ENCODE measurements around the gene MEI4.
"Not testable (repeated sequence)": the region's sequence is repeated elsewhere in the genome, so short reads cannot be mapped to it uniquely, and the experiment has no call there.

MEI4 gene

DNA sequence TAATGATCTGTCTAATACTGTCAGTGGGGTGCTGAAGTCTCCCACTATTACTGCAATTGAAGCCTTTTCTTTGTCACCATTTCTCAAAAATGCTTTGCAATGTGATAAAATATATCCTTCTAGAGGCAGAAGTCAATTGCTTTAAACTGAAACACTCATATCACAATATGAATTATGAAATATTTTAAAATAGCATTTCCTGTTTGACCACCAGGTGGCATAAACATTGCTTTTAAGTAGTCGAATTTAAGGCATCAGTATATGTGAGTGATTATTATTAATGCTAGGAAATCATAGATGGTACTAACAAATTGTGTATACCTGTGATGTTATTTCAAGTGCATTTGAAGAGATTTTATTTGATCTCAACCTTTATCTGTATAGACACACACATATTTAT is 87.5 kb downstream of the MEI4 start:
- TF ChIP-seq GATA1 (IDR thresholded peaks at IDR 0.05; ENCODE audit: low read depth, low read length): no peak
- no peak for TF ChIP-seq POLR2A (IDR thresholded peaks at IDR 0.05; ENCODE audit: low read length)

DNA sequence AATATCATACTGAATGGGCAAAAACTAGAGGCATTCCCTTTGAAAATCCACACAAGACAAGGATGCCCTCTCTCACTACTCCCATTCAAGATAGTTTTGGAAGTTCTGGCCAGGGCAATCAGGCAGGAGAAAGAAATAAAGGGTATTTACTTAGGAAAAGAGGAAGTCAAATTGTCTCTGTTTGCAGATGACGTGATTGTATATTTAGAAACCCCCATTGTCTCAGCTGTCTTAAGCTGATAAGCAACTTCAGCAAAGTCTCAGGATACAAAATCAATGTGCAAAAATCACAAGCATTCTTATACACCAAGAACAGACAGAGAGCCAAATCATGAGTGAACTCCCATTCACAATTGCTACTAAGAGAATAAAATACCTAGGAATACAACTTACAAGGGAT is 99.3 kb downstream of the MEI4 start:
- DNase-seq: not testable (repeated sequence)

More for the DNA sequence above, 87.5 kb downstream of the MEI4 start:
- DNase-seq: peak; percentile 9 to 22

DNA sequence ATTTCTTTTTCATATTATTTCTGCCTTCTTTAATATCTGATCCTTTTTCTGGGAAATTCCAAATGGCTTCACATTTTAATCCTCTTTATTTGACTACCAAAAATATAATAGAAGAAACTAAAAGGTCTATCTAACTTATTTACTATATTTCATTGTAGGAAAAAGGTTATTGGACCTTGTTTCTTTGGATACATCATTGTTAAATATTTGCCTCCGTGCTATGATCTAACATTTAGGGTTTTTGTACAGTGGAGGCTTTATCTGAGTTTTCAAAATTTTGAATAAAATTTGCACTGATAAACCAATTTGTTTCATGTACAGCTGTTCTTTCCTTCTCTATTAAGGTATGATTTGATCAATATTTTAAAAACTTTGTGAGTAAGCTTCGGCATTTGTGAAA is 109.5 kb downstream of the MEI4 start:
- no peak for DNase-seq
- TF ChIP-seq GATA1 (IDR thresholded peaks at IDR 0.05; ENCODE audit: low read depth, low read length) (no peak), POLR2A (IDR thresholded peaks at IDR 0.05; ENCODE audit: low read length) (no peak)

DNA sequence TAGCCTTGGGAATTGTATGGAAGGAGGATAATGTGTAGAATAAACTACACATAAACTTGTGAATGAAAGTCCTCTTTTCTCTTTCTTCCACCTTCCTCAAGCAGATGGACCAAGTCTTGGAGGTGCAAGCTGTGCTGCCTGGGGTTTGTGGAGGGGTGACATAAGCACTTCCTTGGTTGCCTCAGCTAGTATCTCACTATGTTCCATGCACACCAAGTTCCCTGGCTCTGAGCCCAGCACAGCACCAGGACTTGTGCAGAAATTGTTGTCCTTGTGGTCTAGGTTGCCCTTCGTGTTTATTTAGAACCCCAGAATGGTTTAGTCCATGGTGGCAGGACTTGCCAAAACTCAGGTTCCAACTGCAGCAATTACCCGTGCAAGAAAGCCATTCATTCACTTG is 110.3 kb downstream of the MEI4 start:
- TF ChIP-seq POLR2A (IDR thresholded peaks at IDR 0.05; ENCODE audit: low read length): no peak
- TF ChIP-seq GATA1 (IDR thresholded peaks at IDR 0.05; ENCODE audit: low read depth, low read length): no peak
- no peak for DNase-seq

DNA sequence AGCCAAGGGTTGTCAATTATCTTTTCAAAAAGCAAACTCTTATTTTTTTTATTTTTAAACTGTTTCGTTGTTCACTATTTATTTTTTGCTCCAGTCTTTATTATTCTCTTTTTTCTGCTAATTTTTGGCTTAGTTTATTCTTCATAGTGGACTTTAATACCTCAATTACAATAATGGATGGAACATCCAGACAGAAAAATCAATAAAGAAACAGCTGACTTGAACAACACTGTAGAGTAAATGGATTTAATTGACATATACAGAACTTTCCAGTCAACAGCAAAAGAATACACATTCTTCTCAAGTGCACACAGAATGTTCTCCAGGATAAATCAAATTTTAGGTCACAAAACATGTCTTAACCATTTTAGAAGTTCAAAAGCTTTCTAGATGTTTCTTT is 111.5 kb downstream of the MEI4 start:
- no peak for DNase-seq
- TF ChIP-seq GATA1 (IDR thresholded peaks at IDR 0.05; ENCODE audit: low read depth, low read length): no peak
- no peak for TF ChIP-seq POLR2A (IDR thresholded peaks at IDR 0.05; ENCODE audit: low read length)

DNA sequence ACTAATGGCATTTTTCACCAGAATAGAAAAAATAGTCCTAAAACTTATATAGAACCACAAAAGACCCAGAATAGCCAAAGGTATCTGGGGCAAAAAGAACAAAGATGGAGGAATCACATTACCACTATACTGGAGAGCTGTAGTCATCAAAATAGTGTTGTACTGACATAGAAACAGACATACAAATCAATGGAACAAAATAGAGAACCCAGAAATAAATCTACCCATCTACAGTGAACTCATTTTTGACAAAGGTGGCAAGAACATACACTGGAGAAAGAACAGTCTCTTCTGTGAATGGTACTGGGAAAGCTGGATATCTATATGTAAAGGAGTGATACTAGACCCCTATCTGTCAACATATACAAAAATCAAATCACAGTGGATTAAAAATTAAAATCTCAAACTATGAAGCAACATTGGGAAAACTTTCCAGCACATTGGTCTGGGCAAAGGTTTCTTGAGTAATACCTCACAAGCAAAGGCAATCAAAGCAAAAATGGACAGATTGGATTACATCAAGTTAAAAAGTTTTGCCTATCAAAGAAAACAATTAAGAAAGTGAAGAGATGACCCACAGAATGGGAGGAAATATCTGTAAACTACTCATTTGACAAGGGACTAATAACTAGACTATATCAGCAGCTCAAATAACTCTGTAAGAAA is 120.5 kb downstream of the MEI4 start:
- TF ChIP-seq GATA1 (IDR thresholded peaks at IDR 0.05; ENCODE audit: low read depth, low read length): no peak
- TF ChIP-seq POLR2A (IDR thresholded peaks at IDR 0.05; ENCODE audit: low read length): no peak
- no peak for DNase-seq

DNA sequence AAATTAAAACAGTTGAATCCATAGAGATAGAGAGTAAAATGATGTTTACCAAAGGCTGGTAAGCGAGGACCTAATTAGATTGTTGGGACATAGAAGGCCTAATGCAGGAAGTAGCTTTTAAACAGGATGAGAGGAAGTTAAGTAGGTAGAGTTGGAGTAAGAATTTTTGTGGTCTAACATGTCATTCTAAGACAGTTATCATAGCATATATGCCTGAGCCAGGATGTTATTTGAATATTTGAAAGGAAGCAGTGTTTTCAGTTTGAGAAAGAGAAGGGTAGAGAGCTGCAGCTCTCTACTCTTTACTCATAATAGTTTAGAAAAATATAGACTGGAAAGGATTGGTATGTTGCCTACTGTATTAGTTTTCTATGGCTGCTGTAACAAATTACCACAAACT is 121.6 kb downstream of the MEI4 start:
- no peak for TF ChIP-seq GATA1 (IDR thresholded peaks at IDR 0.05; ENCODE audit: low read depth, low read length)
- no peak for TF ChIP-seq POLR2A (IDR thresholded peaks at IDR 0.05; ENCODE audit: low read length)
- no peak for DNase-seq

DNA sequence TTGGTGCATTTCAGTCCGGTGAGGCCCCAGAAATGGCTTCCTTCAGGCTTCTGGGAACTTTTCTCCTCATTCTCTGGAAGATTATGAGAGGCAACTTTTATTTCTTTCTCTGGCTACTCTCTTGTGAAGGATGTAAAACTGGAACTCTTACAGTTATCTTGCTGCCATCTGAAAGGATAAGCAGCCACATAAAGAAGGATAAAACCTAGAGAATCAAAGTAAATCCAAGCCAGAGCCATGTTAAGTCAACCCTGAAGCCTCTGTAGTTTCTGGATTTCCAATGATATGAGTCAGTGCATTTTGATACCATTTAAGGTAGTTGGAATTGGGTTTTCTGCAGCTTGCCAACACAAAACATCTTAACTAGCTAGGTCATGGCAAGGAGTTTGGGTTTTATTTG is 123.6 kb downstream of the MEI4 start:
- DNase-seq: no peak
- no peak for TF ChIP-seq GATA1 (IDR thresholded peaks at IDR 0.05; ENCODE audit: low read depth, low read length)
- TF ChIP-seq POLR2A (IDR thresholded peaks at IDR 0.05; ENCODE audit: low read length): no peak

DNA sequence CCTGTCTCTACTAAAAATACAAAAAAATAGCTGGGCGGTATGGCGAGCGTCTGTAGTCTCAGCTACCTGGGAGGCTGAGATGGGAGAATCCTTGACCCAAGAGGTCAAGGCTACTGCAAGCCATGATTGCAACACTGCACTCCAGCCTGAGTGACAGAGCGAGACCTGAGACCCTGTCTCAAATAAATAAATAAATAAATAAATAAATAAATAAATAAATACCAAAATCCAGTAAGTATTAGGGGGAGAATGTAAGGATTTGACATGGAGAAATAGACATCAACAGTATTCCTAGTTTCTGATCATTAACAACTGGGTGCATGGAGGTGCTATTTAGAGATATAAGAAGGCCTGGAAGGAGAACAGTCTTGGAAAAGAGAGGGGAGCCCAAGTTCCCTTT is 125.7 kb downstream of the MEI4 start:
- no peak for TF ChIP-seq GATA1 (IDR thresholded peaks at IDR 0.05; ENCODE audit: low read depth, low read length)
- no peak for TF ChIP-seq POLR2A (IDR thresholded peaks at IDR 0.05; ENCODE audit: low read length)
- no peak for DNase-seq

DNA sequence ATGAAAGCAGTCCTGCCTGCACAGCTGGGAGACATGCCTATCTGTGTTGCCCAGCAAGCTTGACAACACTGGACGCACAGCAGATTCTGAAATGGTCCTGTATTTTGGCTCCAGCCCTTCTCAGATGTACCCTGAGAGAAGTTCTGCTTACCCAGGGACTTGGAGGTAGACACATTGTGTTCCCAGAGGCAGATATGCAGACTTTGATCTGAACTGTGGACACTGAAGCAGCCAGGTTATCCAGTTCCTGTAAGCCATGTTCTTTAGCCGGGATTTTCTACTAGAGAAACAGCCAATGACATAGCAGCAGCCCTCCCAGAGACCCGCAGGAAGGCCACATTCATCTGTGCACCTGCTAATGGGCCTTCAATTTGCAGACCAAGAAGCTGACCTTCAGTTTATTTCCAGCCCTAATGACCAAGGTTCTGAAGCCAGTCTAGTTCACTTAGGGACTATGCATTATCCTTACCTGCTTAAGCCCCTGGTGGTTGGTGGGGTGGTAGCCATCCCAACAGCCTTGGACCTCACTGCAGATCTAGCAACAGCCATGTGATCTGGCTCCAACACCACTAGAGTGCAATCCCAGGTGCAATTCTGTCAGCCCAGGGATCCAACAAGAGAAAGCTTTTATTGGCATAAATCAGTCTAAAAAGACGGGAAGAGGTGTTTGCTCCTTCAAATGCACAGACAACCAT is 134.2 kb downstream of the MEI4 start:
- no peak for TF ChIP-seq GATA1 (IDR thresholded peaks at IDR 0.05; ENCODE audit: low read depth, low read length)
- no peak for TF ChIP-seq POLR2A (IDR thresholded peaks at IDR 0.05; ENCODE audit: low read length)
- DNase-seq: no peak

DNA sequence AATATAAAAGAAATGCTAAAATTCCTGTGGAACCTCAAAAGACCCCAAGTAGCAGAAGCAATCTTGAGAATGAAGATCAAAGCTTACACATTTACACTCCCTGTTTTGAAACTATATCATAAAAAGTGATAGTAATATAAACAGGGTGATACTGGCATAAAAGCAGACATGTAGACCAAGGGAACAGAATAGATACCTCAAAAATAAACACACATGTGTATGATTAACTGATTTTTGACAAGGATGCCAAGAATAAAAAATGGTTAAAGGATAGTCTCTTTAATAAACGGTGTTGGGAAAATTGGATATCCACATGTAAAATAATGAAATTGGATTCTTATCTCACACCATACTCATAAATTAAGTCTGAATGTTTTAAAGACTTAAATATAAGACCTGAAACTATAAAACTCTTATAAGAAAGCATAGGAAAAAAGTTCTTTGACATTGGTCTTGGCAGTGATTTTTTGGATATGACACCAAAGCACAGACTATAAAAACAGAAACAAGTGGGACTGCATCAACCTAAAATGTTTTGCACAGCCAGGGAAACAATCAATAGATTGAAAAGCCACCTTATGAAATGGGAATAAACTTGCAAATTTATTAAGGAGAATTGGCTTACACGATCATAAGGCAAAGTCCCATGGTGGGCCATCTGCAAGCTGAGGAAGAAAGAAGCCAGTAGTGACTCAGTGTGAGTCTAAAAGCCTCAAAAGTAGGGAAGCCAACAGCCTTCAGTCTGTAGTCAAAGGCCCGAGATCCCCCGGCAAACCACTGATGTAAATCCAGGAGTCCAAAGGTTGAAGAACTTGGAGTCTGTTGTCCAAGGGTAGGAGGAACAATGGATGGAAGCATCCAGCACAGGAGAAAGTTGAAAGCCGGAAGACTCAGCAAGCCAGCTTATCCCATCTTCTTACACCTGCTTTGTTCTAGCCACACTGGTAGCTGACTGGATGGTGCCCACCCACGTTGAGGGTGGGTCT is 144.3 kb downstream of the MEI4 start:
- TF ChIP-seq GATA1 (IDR thresholded peaks at IDR 0.05; ENCODE audit: low read depth, low read length) (no peak), POLR2A (IDR thresholded peaks at IDR 0.05; ENCODE audit: low read length) (no peak)
- no peak for DNase-seq

DNA sequence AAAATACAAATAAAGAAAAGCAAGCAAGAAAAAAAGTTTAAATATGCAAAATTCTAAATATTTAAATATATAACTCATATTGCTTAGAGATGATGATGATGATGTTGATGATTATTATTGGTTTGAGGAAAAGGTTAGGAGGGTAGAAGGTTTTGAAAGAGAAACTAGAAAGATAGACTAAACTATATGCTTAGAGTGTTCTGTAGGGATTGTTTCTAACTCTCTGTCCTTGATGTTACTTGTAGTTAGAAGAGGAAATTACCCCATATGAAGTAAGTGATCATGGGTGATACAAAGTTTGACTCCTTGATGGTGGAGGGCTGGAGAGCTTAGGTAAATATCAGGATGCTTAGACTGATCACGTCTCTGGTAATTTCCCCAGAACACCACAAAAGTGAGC is 159.5 kb downstream of the MEI4 start:
- no peak for DNase-seq
- no peak for TF ChIP-seq POLR2A (IDR thresholded peaks at IDR 0.05; ENCODE audit: low read length)
- TF ChIP-seq GATA1 (IDR thresholded peaks at IDR 0.05; ENCODE audit: low read depth, low read length): no peak

DNA sequence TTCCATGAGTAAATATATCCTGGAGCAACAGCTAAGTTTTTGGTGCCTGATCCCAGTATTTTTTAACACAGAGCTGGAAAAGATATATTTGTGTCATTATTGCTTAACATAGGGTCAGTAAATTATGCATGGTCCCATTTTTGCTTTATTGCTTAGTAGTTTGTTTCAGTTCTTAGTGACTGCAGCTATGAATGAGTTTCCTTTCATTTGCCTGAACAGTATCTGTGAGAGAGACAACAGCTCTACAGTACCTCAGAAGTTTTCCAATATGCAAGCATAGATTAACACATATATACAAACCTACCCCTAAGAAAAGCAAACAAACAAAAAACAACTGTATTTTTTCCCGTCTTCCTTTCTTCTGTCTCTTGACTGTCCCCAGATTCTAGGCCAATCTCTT is 160.3 kb downstream of the MEI4 start:
- no peak for TF ChIP-seq POLR2A (IDR thresholded peaks at IDR 0.05; ENCODE audit: low read length)
- no peak for TF ChIP-seq GATA1 (IDR thresholded peaks at IDR 0.05; ENCODE audit: low read depth, low read length)
- DNase-seq: no peak

DNA sequence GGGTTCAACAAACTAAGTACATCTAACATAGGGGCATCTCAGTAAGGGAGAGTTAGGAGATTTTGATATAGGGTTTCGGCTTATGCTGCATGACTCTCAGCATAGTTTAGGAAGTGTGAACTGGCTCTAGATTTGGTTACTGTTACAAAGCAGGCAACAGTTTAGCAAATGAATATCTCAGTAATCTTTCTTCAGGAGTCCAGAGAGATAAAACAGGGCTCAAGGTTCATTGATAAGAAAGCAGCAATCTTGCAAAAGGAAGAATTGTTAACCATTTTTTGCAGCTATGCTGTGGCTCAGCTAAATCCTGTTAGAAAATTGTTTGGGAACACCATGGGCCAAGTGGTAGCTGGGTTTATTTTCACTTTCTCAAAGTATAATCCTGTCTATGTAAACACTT is 161.3 kb downstream of the MEI4 start:
- no peak for TF ChIP-seq GATA1 (IDR thresholded peaks at IDR 0.05; ENCODE audit: low read depth, low read length)
- no peak for TF ChIP-seq POLR2A (IDR thresholded peaks at IDR 0.05; ENCODE audit: low read length)
- no peak for DNase-seq

All from erythroblast (primary cell).